GM18511 (cell line): ENCODE measurements around the gene ZNF813.

Source experiments
- ATAC-seq: cut with Tn5 transposase; IDR thresholded peaks from one replicate; pipeline ENCODE4 v1.9.1; 2021; ENCODE audit warnings: mild to moderate bottlenecking, moderate library complexity; ENCODE audit not compliant: unreplicated experiment

ZNF813 gene

GRCh38 chr19:53519446-53519845, 51.9 kb downstream of the ZNF813 start:
- ATAC-seq = no peak

- ATAC-seq = no peak
Measured at GRCh38 chr19:53520163-53520546, 52.6 kb downstream of the ZNF813 start.

- ATAC-seq = peak; percentile 99
Measured at GRCh38 chr19:53520547-53521372, 53.2 kb downstream of the ZNF813 start.

- ATAC-seq = no peak
Measured at GRCh38 chr19:53521373-53522202, 54.1 kb downstream of the ZNF813 start.

- ATAC-seq = no peak
Measured at GRCh38 chr19:53525922-53526321, 58.4 kb downstream of the ZNF813 start.

- ATAC-seq = no peak
Measured at GRCh38 chr19:53530622-53531021, 63.1 kb downstream of the ZNF813 start.

- ATAC-seq = no peak
Measured at GRCh38 chr19:53531457-53531856, 63.9 kb downstream of the ZNF813 start.

GRCh38 chr19:53532362-53532761, 64.8 kb downstream of the ZNF813 start:
- no peak for ATAC-seq

- ATAC-seq = no peak
Measured at GRCh38 chr19:53536225-53536548, 68.7 kb downstream of the ZNF813 start.

- peak; percentile 11 for ATAC-seq
Measured at GRCh38 chr19:53537121-53537520, 69.6 kb downstream of the ZNF813 start.

GRCh38 chr19:53537521-53538377, 70.2 kb downstream of the ZNF813 start, which contains the start of gene ZNF331:
TSS of gene ZNF331 (plus strand) at chr19:53538145. CDS start at chr19:53569377, 31,232 bp downstream.
- peak; percentile 82 for ATAC-seq

- no peak for ATAC-seq
Measured at GRCh38 chr19:53538378-53539109, 71.0 kb downstream of the ZNF813 start.

GRCh38 chr19:53540091-53540490, 72.6 kb downstream of the ZNF813 start:
- no peak for ATAC-seq

GRCh38 chr19:53541971-53542370, 74.4 kb downstream of the ZNF813 start:
- ATAC-seq = no peak

GRCh38 chr19:53545271-53546065, 77.9 kb downstream of the ZNF813 start:
- no peak for ATAC-seq
